ENCODE data around the gene GORASP2. TPM values are rescaled to one million over a fixed set of nuclear protein-coding genes. Genes with fewer than 3 reads are reported as not detected.

GORASP2 gene
- total and polyA plus RNA-seq, 2 donors (not counting 1 experiment from before 2014, with no cell fraction given) = 28.2 to 228 TPM

- Histone ChIP-seq H3K4me2 (ENCODE audit: extremely low read depth, insufficient read depth, low read length) (no peak overlapping the region), H3K27me3 (ENCODE audit: control insufficient read depth, insufficient read depth, low read length) (no peaks in the 10 kb centered on the region), H3K9me3 (ENCODE audit: control insufficient read depth, insufficient read depth, low read depth, low read length) (no peaks in the 10 kb centered on the region), H3K9ac (ENCODE audit: insufficient read depth, low read length) (no peak overlapping the region), H3K27ac (ENCODE audit: insufficient read depth, low read length) (no peak overlapping the region), H3K4me3 (replicated peaks in 1 of 4; ENCODE audit: control extremely low read depth in 1 of 4, insufficient read depth in 1 of 4, low read depth in 3 of 4, low read length in 4 of 4) (no peak overlapping the region), H3K4me1 (ENCODE audit: control insufficient read depth, extremely low read depth, insufficient read depth, low read length) (no peaks in the 10 kb centered on the region), H3K79me2 (ENCODE audit: control insufficient read depth, insufficient read depth, low read length) (no peaks in the 10 kb centered on the region), H3K36me3 (ENCODE audit: control insufficient read depth, insufficient read depth, low read length) (no peaks in the 10 kb centered on the region), H4K20me1 (ENCODE audit: control insufficient read depth, extremely low read depth, insufficient read depth, low read length) (no peaks in the 10 kb centered on the region), H2AFZ (ENCODE audit: low read length) (no peak overlapping the region)
- TF ChIP-seq CTCF (conservative IDR thresholded peaks at IDR 0.05 in 1 of 2, IDR thresholded peaks at IDR 0.05 in 1 of 2; ENCODE audit: low read depth in 1 of 2, low read length in 2 of 2) (no peak), EZH2 (IDR thresholded peaks at IDR 0.05; ENCODE audit: low read length, missing control alignments) (no peak)
- DNase-seq (ENCODE audit: low read depth in 2 of 2) = no peak
Observed at GRCh38 chr2:170975127-170975942, 46.3 kb downstream of the GORASP2 start.

- Histone ChIP-seq H3K79me2 (ENCODE audit: control insufficient read depth, insufficient read depth, low read length) (no peaks in the 10 kb centered on the region), H3K27ac (ENCODE audit: insufficient read depth, low read length) (no peak overlapping the region)
- DNase-seq (ENCODE audit: low read depth in 2 of 2) = no peak
Observed at GRCh38 chr2:170975943-170976270, 46.9 kb downstream of the GORASP2 start.

GRCh38 chr2:170984079-170984478 lies 55.0 kb downstream of the GORASP2 start:
- Histone ChIP-seq H3K79me2 (ENCODE audit: control insufficient read depth, insufficient read depth, low read length) (no peaks in the 10 kb centered on the region), H3K9ac (ENCODE audit: insufficient read depth, low read length) (no peak overlapping the region), H2AFZ (ENCODE audit: low read length) (no peak overlapping the region), H3K4me1 (ENCODE audit: control insufficient read depth, extremely low read depth, insufficient read depth, low read length) (no peaks in the 10 kb centered on the region), H3K9me3 (ENCODE audit: control insufficient read depth, insufficient read depth, low read depth, low read length) (no peaks in the 10 kb centered on the region), H3K27me3 (ENCODE audit: control insufficient read depth, insufficient read depth, low read length) (no peaks in the 10 kb centered on the region), H3K36me3 (ENCODE audit: control insufficient read depth, insufficient read depth, low read length) (no peaks in the 10 kb centered on the region), H4K20me1 (ENCODE audit: control insufficient read depth, extremely low read depth, insufficient read depth, low read length) (no peaks in the 10 kb centered on the region), H3K27ac (ENCODE audit: insufficient read depth, low read length) (no peak overlapping the region), H3K4me3 (replicated peaks in 1 of 4; ENCODE audit: control extremely low read depth in 1 of 4, insufficient read depth in 1 of 4, low read depth in 3 of 4, low read length in 4 of 4) (no peak overlapping the region), H3K4me2 (ENCODE audit: extremely low read depth, insufficient read depth, low read length) (no peak overlapping the region)
- DNase-seq (ENCODE audit: low read depth in 2 of 2) = no peak
- TF ChIP-seq EZH2 (IDR thresholded peaks at IDR 0.05; ENCODE audit: low read length, missing control alignments) (no peak), CTCF (conservative IDR thresholded peaks at IDR 0.05 in 1 of 2, IDR thresholded peaks at IDR 0.05 in 1 of 2; ENCODE audit: low read depth in 1 of 2, low read length in 2 of 2) (no peak)

More at GRCh38 chr2:170975943-170976270, 46.9 kb downstream of the GORASP2 start:
- Histone ChIP-seq H4K20me1 (ENCODE audit: control insufficient read depth, extremely low read depth, insufficient read depth, low read length) (no peaks in the 10 kb centered on the region), H3K27me3 (ENCODE audit: control insufficient read depth, insufficient read depth, low read length) (no peaks in the 10 kb centered on the region), H3K4me2 (ENCODE audit: extremely low read depth, insufficient read depth, low read length) (no peak overlapping the region), H3K9me3 (ENCODE audit: control insufficient read depth, insufficient read depth, low read depth, low read length) (no peaks in the 10 kb centered on the region), H3K9ac (ENCODE audit: insufficient read depth, low read length) (no peak overlapping the region), H3K36me3 (ENCODE audit: control insufficient read depth, insufficient read depth, low read length) (no peaks in the 10 kb centered on the region), H3K4me3 (replicated peaks in 1 of 4; ENCODE audit: control extremely low read depth in 1 of 4, insufficient read depth in 1 of 4, low read depth in 3 of 4, low read length in 4 of 4) (no peak overlapping the region), H2AFZ (ENCODE audit: low read length) (no peak overlapping the region), H3K4me1 (ENCODE audit: control insufficient read depth, extremely low read depth, insufficient read depth, low read length) (no peaks in the 10 kb centered on the region)
- TF ChIP-seq CTCF (conservative IDR thresholded peaks at IDR 0.05 in 1 of 2, IDR thresholded peaks at IDR 0.05 in 1 of 2; ENCODE audit: low read depth in 1 of 2, low read length in 2 of 2) = no peak
- no peak for TF ChIP-seq EZH2 (IDR thresholded peaks at IDR 0.05; ENCODE audit: low read length, missing control alignments)
